PC-9 (cell line): ENCODE results near the gene PMPCA. TPM values are rescaled to one million over a fixed set of nuclear protein-coding genes. Genes with fewer than 3 reads are reported as not detected.

Source experiments
- BruUV-seq: library from RNA; stranded (reverse); fragments of 400-500 nt; replicated peaks from 2 replicates; lab custom pipeline; 2021; lab: Mats Ljungman, UMichigan
- CTCF ChIA-PET: fragments of 300-600 bp; sonication (Branson Sonifier 250); formaldehyde crosslinking; loops from one replicate; lab custom pipeline; 2022; ENCODE audit warnings: antibody characterized with exemption; lab: Charles Lee
- POLR2A ChIA-PET: fragments of 300-600 bp; sonication (Branson Sonifier 250); formaldehyde crosslinking; loops from one replicate; lab custom pipeline; 2022; ENCODE audit warnings: antibody characterized with exemption; ENCODE audit not compliant: unreplicated experiment; lab: Charles Lee
- DNase-seq, 2 experiments: peaks; one replicate each; pipeline versions ENCODE4 v3.0.0 to v3.0.0-alpha.2; 2015 to 2022; ENCODE audit warnings: mixed read lengths in 1 of 2
- H2AFZ ChIP-seq: fragments of 200-600 bp; sonication (generic); 2 replicates; pipeline ENCODE4 v1.8.1; 2017; ENCODE audit warnings: antibody characterized with exemption
- H3F3A ChIP-seq: fragments of 200-600 bp; sonication (generic); 2 replicates; pipeline ENCODE4 v1.8.1; 2017; ENCODE audit warnings: antibody characterized with exemption, mild to moderate bottlenecking, low read depth; ENCODE audit not compliant: insufficient read depth
- H3K27ac ChIP-seq: fragments of 200-600 bp; sonication (generic); 2 replicates; pipeline ENCODE4 v1.6.1; 2016; ENCODE audit warnings: mixed run types
- H3K27me3 ChIP-seq: fragments of 200-600 bp; sonication (generic); 2 replicates; pipeline ENCODE4 v1.6.1; 2016; ENCODE audit warnings: low read depth, mixed run types; ENCODE audit not compliant: insufficient read depth
- H3K36me3 ChIP-seq: fragments of 200-600 bp; sonication (generic); 2 replicates; pipeline ENCODE4 v1.6.1; 2016; ENCODE audit warnings: low read depth, mixed run types
- H3K4me1 ChIP-seq: fragments of 200-600 bp; sonication (generic); replicated peaks from 2 replicates; pipeline ENCODE4 v1.6.1; 2016; ENCODE audit warnings: mixed run types; ENCODE audit not compliant: insufficient read depth
- H3K4me2 ChIP-seq: fragments of 200-600 bp; sonication (generic); 2 replicates; pipeline ENCODE4 v1.6.1; 2017; ENCODE audit warnings: mixed run types
- H3K4me3 ChIP-seq: fragments of 200-600 bp; sonication (generic); 2 replicates; pipeline ENCODE4 v1.6.1; 2016; ENCODE audit warnings: mixed run types
- H3K79me2 ChIP-seq: fragments of 200-600 bp; sonication (generic); 2 replicates; pipeline ENCODE4 v1.6.1; 2017; ENCODE audit warnings: low read depth, mixed run types
- H3K9me2 ChIP-seq: fragments of 200-600 bp; sonication (generic); 2 replicates; pipeline ENCODE4 v1.8.1; 2017; ENCODE audit warnings: mild to moderate bottlenecking; ENCODE audit not compliant: insufficient read depth
- H3K9me3 ChIP-seq: fragments of 200-600 bp; sonication (generic); 2 replicates; pipeline ENCODE4 v1.8.1; 2016; ENCODE audit warnings: low read depth; ENCODE audit not compliant: insufficient read depth
- H4K20me1 ChIP-seq: fragments of 200-600 bp; sonication (generic); 2 replicates; pipeline ENCODE4 v1.8.1; 2017; ENCODE audit not compliant: insufficient read depth
- CTCF ChIP-seq: fragments of 200-600 bp; sonication (generic); conservative IDR thresholded peaks from 2 replicates; pipeline ENCODE4 v1.6.1; 2017; ENCODE audit warnings: mixed run types, antibody characterized with exemption, mild to moderate bottlenecking, moderate library complexity
- EZH2 ChIP-seq: fragments of 200-600 bp; sonication (generic); IDR thresholded peaks from 2 replicates; pipeline ENCODE4 v1.8.0; 2017; ENCODE audit warnings: antibody characterized with exemption, low read depth
- intact Hi-C: fragments of 100-400 bp; cut with micrococcal nuclease; formaldehyde crosslinking; loops from one replicate; pipeline ENCODE4 v1.10.0; 2022; ENCODE audit not compliant: unreplicated experiment
- total RNA-seq: library from RNA; stranded (reverse); gene quantifications from 2 replicates; pipeline ENCODE4 v1.2.3, GENCODE V29; 2021

Gene PMPCA
- total RNA-seq, 1 experiment from 2014 or later = 78.1 TPM

- H3K36me3 ChIP-seq = peaks cover 5% of the 10 kb centered on the region; the same call in 1 of the 2 replicates
- TF ChIP-seq CTCF (no peak), EZH2 (no peak)
- H3K27ac ChIP-seq = no peak overlapping the region
- no peaks in the 10 kb centered on the region for H3K9me3 ChIP-seq
- H3F3A ChIP-seq = no peaks in the 10 kb centered on the region
- H4K20me1 ChIP-seq = peaks cover 13% of the 10 kb centered on the region; the same call in 1 of the 2 replicates
- no peak overlapping the region for H2AFZ ChIP-seq
- no peaks in the 10 kb centered on the region for H3K4me1 ChIP-seq
- no peak overlapping the region for H3K4me2 ChIP-seq
- no peak overlapping the region for H3K4me3 ChIP-seq
- CTCF ChIA-PET = no interaction called here
- intact Hi-C loops = no loop called here
- H3K9me2 ChIP-seq = no peaks in the 10 kb centered on the region
- no peak for DNase-seq
- H3K27me3 ChIP-seq = no peaks in the 10 kb centered on the region
- BruUV-seq = no TSS peak
- no peaks in the 10 kb centered on the region for H3K79me2 ChIP-seq
- POLR2A ChIA-PET = no interaction called here
These were observed 42.9 kb downstream of the PMPCA start for GRCh38 chr9:136453326-136453725.

GRCh38 chr9:136454026-136454796 lies 43.8 kb downstream of the PMPCA start:
- Histone ChIP-seq H4K20me1 (peaks cover 16% of the 10 kb centered on the region; the same call in 1 of the 2 replicates), H3K9me3 (no peaks in the 10 kb centered on the region), H3K36me3 (peaks cover 12% of the 10 kb centered on the region), H3K4me1 (no peaks in the 10 kb centered on the region), H3F3A (peaks cover 6% of the 10 kb centered on the region), H3K9me2 (no peaks in the 10 kb centered on the region), H3K27me3 (no peaks in the 10 kb centered on the region), H3K4me2 (no peak overlapping the region), H3K79me2 (no peaks in the 10 kb centered on the region), H3K27ac (no peak overlapping the region), H2AFZ (no peak overlapping the region), H3K4me3 (no peak overlapping the region)
- POLR2A ChIA-PET = no interaction called here
- CTCF ChIA-PET = no interaction called here
- no peak for DNase-seq
- intact Hi-C loops = no loop called here
- BruUV-seq = no TSS peak
- TF ChIP-seq EZH2 (no peak), CTCF (no peak)

- Histone ChIP-seq H3K4me2 (no peak overlapping the region), H3K9me2 (no peaks in the 10 kb centered on the region), H3K4me3 (no peak overlapping the region), H4K20me1 (peaks cover 15% of the 10 kb centered on the region; the same call in 1 of the 2 replicates), H3F3A (peaks cover 14% of the 10 kb centered on the region), H3K36me3 (peaks cover 12% of the 10 kb centered on the region), H3K27me3 (no peaks in the 10 kb centered on the region), H3K4me1 (no peaks in the 10 kb centered on the region), H3K79me2 (no peaks in the 10 kb centered on the region), H3K9me3 (no peaks in the 10 kb centered on the region), H3K27ac (no peak overlapping the region), H2AFZ (no peak overlapping the region)
- no peak for TF ChIP-seq CTCF
- TF ChIP-seq EZH2 = no peak
- intact Hi-C loops = no loop called here
- no peak for DNase-seq
- no TSS peak for BruUV-seq
- ChIA-PET CTCF (no interaction called here), POLR2A (no interaction called here)
These were observed 44.9 kb downstream of the PMPCA start for GRCh38 chr9:136455043-136456002.
